Measurements from ENCODE around the gene EIF4E2. TPM values are rescaled to one million over a fixed set of nuclear protein-coding genes. Genes with fewer than 3 reads are reported as not detected.

The EIF4E2 gene
- total RNA-seq, 2 donors from 2014 or later: 12.2 to 17.4 TPM

- intact Hi-C loops (cut with DNase I): no loop called here
These were observed 15.4 kb upstream of the EIF4E2 start for GRCh38 chr2:232534940-232535651.

GRCh38 chr2:232535761-232536530 lies 14.5 kb upstream of the EIF4E2 start:
- ATAC-seq (no peak), DNase-seq (no peak)
- Histone ChIP-seq H3K36me3 (replicated peaks in 1 of 2; ENCODE audit: insufficient read depth in 1 of 2, low read depth in 2 of 2) (no peaks in the 10 kb centered on the region), H3K9me3 (no peaks in the 10 kb centered on the region), H3K4me1 (peaks cover 10% of the 10 kb centered on the region), H3K27ac (no peak overlapping the region), H3K4me3 (no peak overlapping the region), H3K27me3 (no peaks in the 10 kb centered on the region)
- TF ChIP-seq POLR2A (IDR thresholded peaks at IDR 0.05) (no peak), CTCF (IDR thresholded peaks at IDR 0.05) (no peak)
- intact Hi-C loops (cut with DNase I): no loop called here
- 83 to 85% methylated on average over 5 of the region's 5 CpGs for WGBS, 2 donors

More at GRCh38 chr2:232534940-232535651, 15.4 kb upstream of the EIF4E2 start:
- no peak for TF ChIP-seq CTCF (IDR thresholded peaks at IDR 0.05)
- no peak for TF ChIP-seq POLR2A (IDR thresholded peaks at IDR 0.05)
- H3K9me3 ChIP-seq: no peaks in the 10 kb centered on the region
- no peak overlapping the region for H3K27ac ChIP-seq
- WGBS, 2 donors: 77 to 83% methylated on average over 9 to 12 of the region's 14 CpGs
- no peak for DNase-seq
- H3K36me3 ChIP-seq (replicated peaks in 1 of 2; ENCODE audit: insufficient read depth in 1 of 2, low read depth in 2 of 2): no peaks in the 10 kb centered on the region
- no peak overlapping the region for H3K4me3 ChIP-seq
- ATAC-seq: no peak
- no peaks in the 10 kb centered on the region for H3K27me3 ChIP-seq
- H3K4me1 ChIP-seq: peaks cover 10% of the 10 kb centered on the region

- ATAC-seq: no peak
- H3K27me3 ChIP-seq: no peaks in the 10 kb centered on the region
These were observed 13.4 kb upstream of the EIF4E2 start for GRCh38 chr2:232537079-232537478.

GRCh38 chr2:232537499-232537898 lies 13.0 kb upstream of the EIF4E2 start:
- Histone ChIP-seq H3K36me3 (replicated peaks in 1 of 2; ENCODE audit: insufficient read depth in 1 of 2, low read depth in 2 of 2) (no peaks in the 10 kb centered on the region), H3K27me3 (no peaks in the 10 kb centered on the region), H3K9me3 (no peaks in the 10 kb centered on the region), H3K4me1 (peaks cover 10% of the 10 kb centered on the region), H3K27ac (peak overlapping the region in 2 of 4 donors; percentile 20 to 23), H3K4me3 (no peak overlapping the region)
- intact Hi-C loops (cut with DNase I): no loop called here
- DNase-seq (peak; percentile 84 to 94 (median 89)), ATAC-seq (peak; percentile 84)
- no peak for TF ChIP-seq CTCF (IDR thresholded peaks at IDR 0.05)
- TF ChIP-seq POLR2A (IDR thresholded peaks at IDR 0.05): no peak
- 27 to 45% methylated on average over 4 of the region's 4 CpGs for WGBS, 2 donors

More at GRCh38 chr2:232537079-232537478, 13.4 kb upstream of the EIF4E2 start:
- H3K4me1 ChIP-seq: peaks cover 10% of the 10 kb centered on the region
- no peak overlapping the region for H3K4me3 ChIP-seq
- no peaks in the 10 kb centered on the region for H3K9me3 ChIP-seq
- intact Hi-C loops (cut with DNase I): no loop called here
- no peaks in the 10 kb centered on the region for H3K36me3 ChIP-seq (replicated peaks in 1 of 2; ENCODE audit: insufficient read depth in 1 of 2, low read depth in 2 of 2)
- TF ChIP-seq POLR2A (IDR thresholded peaks at IDR 0.05) (no peak), CTCF (IDR thresholded peaks at IDR 0.05) (peak in 3 of 7 experiments; percentile 31 to 37 (median 33))
- WGBS, 2 donors: 53 to 88% methylated on average over 2 to 5 of the region's 5 CpGs
- DNase-seq: peak in 1 of 4 donors; percentile 24
- H3K27ac ChIP-seq: peak overlapping the region in 2 of 4 donors; percentile 20 to 23
